ENCODE results near the gene ZMYND11.

The ZMYND11 gene

DNA sequence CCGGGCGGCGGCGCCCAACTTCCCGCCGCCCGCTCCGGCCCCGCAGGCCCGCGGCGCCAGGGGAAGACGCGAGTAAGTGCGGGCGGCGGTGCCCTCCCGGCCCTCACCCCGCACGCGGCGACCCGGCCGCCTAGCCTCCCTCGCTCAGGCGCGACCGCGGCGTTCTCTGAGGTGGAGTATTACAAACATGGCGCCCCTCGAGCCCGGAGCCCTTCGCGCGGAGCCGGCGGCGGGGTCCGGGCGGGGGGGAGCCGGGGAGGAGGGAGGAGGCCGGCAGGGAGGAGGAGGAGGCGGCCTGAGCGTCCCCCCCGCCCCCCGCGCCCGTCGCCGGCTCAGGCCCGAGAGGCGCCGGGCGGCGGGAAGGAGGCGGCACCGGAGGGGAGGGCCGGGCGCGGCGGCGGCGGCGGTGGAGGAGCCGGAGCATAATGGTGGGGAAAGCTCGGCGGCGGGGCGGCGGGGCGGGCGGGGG is at the start of gene ZMYND11:
ZMYND11 (plus strand) TSS at position 324 of the 469 bp plus-strand sequence. CDS start 44,558 bp downstream, outside the sequence.
- in situ Hi-C loops (cut with MboI; ENCODE audit: low sequenced_read_pairs), result no loop called here

DNA sequence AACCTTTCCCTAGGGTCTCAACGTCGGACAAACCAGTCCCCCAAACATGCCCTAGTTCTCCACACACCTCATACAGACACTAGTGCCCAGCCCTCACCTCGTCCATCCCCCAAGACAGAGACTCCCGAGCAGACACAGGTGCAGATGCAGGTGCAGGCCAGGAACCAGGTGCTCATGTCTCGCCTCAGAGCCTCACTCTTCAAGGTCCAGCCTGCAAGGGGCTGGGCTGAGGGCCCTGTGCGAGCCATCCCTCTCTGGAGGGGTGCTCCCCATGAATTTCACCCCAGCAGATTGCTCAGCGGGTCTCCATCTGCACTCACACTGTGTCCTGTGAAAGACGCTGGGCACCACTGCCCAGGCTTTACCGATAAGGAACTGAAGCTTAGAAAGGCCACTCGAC is 49.2 kb upstream of the ZMYND11 start:
- in situ Hi-C loops (cut with MboI; ENCODE audit: low sequenced_read_pairs), result no loop called here

DNA sequence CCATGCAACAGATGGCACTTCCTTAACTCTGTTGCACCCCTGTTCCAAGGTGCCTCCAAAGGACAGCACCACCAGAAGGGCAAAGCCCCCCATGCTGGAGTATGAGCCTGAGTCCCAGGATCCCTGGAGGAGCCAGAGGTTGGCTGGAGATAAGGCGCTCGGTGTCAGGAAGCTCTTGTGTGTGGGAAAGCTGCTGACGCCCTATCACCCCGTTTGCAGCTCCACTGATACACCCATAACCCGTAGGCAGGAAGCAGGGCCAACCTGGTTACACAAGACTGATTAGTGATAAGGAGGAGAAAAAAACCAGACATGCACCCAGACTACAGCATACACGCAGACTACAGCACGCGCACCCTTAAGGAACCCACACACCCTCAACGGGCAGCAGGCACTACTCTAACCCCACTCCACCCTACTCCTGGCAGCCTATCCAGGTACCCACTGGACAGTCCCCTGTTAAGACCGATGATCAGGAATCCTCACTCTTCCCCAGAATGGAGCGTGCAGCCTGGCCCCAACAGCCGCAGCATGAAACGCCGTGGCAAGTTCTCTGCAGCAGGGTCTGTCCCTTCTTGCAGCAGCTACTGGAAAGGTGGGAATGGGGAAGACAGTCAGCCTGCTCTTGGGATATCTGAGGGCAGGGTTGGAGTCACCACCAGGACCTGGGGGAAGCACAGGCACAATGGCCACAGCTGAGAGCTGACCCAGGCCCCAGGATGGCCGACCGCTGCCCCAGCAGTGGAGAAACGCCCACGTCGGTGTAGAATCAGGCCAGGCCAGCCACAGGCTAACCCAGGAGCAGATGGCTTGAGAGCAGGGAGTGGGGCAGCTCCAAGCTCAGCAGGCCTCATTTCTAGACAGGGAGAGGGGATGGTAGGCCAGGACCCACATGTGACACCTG is 47.8 kb upstream of the ZMYND11 start:
- in situ Hi-C loops (cut with MboI; ENCODE audit: low sequenced_read_pairs), result no loop called here

GRCh38 chr10:88253-88652 is 47.0 kb upstream of the ZMYND11 start:
- in situ Hi-C loops (cut with MboI; ENCODE audit: low sequenced_read_pairs), result no loop called here

DNA sequence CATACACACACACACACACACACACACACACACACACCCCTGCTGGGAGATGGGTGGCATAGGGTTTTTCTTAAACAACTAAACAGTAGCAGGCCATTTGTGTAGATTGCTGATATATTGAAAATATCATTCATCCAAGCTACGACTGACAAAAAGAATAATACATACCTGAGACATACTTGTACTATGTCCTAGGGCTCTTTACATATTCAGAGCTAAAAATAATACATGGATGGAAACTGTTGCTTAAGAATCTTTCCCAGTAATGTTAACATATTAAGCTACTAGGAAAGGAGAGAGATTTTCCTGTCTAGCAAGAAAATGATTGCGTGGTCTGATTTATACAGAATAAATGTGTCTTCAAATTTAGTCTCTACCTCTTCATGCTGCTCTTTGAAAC is 46.0 kb upstream of the ZMYND11 start:
- in situ Hi-C loops (cut with MboI; ENCODE audit: low sequenced_read_pairs), result no loop called here

- in situ Hi-C loops (cut with MboI; ENCODE audit: low sequenced_read_pairs), result no loop called here
Observed at GRCh38 chr10:90161-90560, 45.1 kb upstream of the ZMYND11 start.

- in situ Hi-C loops (cut with MboI; ENCODE audit: low sequenced_read_pairs), result no loop called here
Observed at GRCh38 chr10:91313-91712, 43.9 kb upstream of the ZMYND11 start.

- in situ Hi-C loops (cut with MboI; ENCODE audit: low sequenced_read_pairs), result no loop called here
Observed at GRCh38 chr10:92153-92552, 43.1 kb upstream of the ZMYND11 start.

DNA sequence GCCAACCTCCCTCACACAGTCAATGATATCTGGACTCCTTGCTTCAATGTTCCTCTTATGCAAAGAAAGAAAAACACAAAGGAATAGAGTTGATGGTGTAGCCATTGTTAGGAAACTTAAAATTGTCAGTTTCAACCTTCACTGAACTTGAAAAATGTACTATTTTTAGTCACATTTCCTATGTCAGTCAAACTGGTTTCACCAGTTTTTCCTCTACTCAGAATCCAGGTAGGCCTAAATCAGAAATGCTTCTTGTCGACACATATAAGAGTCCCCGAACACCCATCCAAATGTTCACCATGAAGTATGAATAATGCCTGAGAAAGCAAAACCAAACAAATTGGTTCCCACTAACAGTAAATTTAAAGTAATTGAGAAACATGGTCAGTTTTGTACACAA is 42.4 kb upstream of the ZMYND11 start:
- in situ Hi-C loops (cut with MboI; ENCODE audit: low sequenced_read_pairs), result no loop called here

- in situ Hi-C loops (cut with MboI; ENCODE audit: low sequenced_read_pairs), result no loop called here
Observed at GRCh38 chr10:94613-95012, 40.6 kb upstream of the ZMYND11 start.

DNA sequence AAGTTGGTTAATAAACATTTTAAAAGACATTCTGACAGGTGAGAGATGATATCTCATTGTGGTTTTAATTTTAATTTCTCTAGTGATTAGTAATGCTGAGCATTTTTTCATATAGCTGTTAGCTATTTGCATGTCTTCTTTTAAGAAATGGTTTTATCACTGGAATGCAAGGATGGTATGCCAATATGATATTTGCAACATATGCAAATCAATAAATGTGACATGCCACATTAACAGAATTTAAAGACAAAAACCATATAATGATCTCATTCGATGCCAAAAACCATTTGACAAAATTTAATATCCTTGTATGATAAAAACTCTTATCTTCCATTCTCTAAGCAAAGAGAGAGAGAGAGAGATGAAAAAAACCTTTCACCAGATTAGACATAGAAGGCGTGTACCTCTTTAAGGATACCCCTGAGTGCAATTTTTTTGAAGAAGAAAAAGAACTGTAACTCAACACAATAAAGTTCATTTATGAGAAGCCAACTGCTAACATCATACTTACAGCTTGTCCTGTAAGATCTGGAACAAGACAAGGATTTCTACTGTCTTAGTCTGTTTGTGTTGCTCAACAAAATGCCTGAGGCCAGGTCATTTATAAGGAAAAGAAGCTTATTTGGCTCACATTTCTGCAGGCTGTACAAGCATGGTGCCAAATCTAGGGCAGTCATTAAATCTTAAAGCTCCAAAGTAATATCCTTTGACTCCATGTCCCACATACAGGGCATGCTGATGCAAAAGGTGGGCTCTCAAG is 39.7 kb upstream of the ZMYND11 start:
- in situ Hi-C loops (cut with MboI; ENCODE audit: low sequenced_read_pairs), result no loop called here

GRCh38 chr10:96466-96865 is 38.8 kb upstream of the ZMYND11 start:
- in situ Hi-C loops (cut with MboI; ENCODE audit: low sequenced_read_pairs), result no loop called here

DNA sequence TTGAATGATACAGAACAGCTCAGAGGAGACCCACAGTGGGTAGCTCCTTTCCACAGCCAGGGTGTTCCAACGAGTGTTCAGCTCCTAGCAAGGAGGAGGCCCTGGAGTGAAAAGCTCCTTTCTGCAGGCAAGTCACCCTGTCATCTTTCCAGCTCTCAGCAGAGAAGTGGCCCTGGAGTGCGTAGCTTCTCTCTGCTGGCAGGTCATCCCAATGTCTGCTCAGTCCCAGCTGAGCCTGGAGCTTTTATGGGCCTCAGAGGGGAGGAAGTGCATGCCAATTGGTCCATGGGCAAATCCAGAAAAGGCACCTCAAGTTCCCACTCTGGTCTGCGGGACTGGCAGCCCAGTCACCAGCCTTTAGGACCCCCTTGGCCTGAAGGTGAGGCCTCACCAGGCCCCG is 30.8 kb upstream of the ZMYND11 start:
- in situ Hi-C loops (cut with MboI; ENCODE audit: low sequenced_read_pairs), result no loop called here

- in situ Hi-C loops (cut with MboI; ENCODE audit: low sequenced_read_pairs), result no loop called here
Observed at GRCh38 chr10:104862-105565, 30.2 kb upstream of the ZMYND11 start.

- in situ Hi-C loops (cut with MboI; ENCODE audit: low sequenced_read_pairs), result no loop called here
Observed at GRCh38 chr10:105806-106205, 29.4 kb upstream of the ZMYND11 start.

- in situ Hi-C loops (cut with MboI; ENCODE audit: low sequenced_read_pairs), result no loop called here
Observed at GRCh38 chr10:106740-107139, 28.5 kb upstream of the ZMYND11 start.

DNA sequence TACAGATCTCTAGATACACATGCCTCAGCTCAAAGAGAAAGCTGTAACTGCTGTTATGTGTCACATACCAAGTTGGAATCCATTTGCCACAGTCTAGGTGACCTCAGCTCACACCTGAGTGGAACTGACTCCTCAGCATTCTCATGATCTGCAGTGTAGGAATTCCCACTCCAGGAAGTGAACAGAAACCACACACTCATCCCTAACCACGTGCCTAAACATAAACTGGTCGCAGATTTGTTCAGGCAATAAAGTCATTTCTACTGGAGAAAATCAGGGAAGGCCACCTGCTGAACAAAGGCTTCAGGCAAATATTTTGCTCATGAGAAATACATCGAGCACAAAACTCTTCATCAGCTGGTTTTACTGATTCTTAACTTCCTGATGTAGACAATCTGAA is 23.0 kb upstream of the ZMYND11 start:
- in situ Hi-C loops (cut with MboI; ENCODE audit: low sequenced_read_pairs), result no loop called here

- in situ Hi-C loops (cut with MboI; ENCODE audit: low sequenced_read_pairs), result no loop called here
Observed at GRCh38 chr10:124874-125273, 10.4 kb upstream of the ZMYND11 start.

DNA sequence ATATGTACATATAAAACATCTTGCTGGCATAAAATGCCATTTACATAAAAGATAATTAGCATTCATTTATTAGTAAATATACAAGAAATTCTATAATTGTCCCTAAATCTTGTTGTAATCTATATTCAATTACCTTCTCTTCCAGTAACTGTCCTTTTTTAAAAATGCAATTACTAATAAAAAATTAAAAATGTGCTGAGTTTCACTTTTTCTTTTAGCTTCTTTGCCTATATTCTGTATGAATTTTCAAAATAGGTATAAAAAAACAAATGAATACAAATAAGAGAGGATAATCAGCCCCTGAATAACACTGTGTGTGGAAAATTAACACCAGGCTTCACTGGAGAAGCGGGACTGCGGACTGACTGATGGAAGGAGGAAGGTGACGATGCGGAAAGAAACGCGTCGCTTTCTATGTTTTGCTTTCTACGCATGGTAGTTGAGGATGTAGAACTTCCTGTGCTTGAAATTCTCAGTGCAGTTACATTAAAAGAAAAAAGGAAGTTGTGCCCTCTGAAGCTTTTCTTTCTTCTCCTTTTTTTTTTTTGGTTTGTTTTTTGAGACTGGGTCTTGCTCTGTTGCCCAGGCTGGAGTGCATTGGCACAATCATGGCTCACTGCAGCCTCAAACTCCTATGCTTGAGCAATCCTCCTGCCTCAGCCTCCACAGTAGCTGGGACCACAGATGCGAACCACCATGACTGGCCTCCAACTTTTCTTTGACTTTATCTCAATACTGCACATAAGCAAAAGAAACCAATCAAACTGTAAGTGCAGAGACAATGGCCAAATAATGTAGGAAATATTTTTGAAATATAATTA is 7.4 kb upstream of the ZMYND11 start:
- in situ Hi-C loops (cut with MboI; ENCODE audit: low sequenced_read_pairs), result no loop called here

- in situ Hi-C loops (cut with MboI; ENCODE audit: low sequenced_read_pairs), result no loop called here
Observed at GRCh38 chr10:129810-130209, 5.4 kb upstream of the ZMYND11 start.
